SHP77 treated with DMSO at 0.1 percent for 48 hours (cell line): ENCODE measurements around the gene FPGS.

Source experiments
- DNase-seq: peaks from one replicate; lab custom pipeline; 2025; lab: John Stamatoyannopoulos, UW

Gene FPGS

DNA sequence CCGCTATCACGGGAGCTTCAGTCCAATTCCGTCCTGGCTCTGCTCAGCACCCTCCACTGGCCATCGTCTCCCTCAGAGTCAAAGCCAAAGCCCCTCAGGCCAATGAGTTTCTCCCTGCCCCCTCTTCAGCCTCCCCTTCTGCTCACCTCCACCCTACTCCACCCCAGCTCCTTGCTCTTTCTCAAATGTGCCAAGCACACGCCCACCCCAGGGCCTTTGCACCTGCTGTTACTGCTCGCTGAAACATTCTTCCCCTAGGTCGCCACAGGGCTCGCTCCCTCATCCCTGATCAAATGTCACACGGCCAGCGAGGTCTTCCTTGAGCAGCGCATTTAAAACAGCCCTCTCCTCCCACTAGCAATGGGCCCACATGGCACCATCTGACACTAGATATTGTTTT lies 58.1 kb downstream of the FPGS start:
- no peak for DNase-seq

DNA sequence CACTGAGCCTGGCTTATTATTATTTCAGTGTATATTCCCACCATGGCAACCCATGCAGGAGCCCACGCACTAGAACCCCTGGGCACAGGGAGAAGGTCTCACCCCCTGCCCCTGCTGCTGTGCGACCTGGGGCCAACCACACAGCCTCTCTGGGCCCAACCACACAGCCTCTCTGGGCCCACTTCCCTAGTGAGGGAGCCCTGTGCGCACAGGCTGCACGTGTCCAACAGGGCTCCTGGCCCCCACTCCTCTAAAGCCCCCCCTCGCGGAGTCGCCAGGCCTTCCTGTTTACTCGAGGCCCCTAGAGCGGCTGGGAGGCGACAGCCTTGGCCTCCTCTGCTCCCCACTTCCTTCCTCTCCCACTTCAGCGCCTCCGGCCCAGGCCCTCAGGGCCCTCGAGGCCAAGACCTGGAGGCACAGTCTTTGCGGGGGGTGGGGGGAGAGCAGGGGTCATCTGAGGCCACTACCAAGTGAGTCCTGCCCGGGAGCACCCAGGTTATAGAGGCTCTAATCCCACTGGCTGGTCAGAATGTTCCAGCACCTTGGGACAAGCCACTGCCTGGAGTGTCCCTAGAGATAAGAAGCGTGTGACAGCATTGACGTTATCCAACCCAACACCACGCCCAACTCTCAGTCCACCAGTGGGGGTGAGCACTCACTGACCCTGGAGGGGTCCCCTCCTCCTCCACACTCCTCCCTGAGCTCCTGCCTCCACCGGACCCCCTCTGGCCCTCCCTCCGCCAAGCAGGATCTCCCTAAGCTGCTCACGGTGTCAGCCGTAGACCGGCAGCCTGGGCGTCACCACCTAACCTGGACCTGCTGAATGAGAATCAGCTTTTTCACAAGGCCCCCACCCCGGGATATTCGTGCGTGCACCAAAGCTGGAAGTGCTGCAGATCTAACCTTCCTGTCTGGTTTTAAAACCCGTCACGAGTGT lies 59.7 kb downstream of the FPGS start:
- no peak for DNase-seq

DNA sequence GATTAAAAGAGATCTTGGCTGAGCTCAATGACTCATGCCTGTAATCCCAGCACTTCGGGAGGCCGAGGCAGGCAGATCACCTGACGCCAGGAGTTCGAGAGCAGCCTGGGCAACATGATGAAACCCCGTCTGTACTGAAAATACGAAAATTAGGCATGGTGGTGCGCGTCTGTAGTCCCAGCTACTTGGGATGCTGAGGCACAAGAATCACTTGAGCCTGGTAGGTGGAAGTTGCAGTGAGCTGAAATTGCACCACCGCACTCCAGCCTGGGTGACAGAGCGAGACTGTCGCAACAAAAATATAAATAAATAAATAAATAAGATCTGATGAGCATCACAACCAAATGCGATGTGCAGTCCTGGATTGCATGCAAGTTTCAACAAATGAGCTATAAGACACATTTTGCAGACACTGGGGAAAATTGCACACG lies 60.5 kb downstream of the FPGS start:
- DNase-seq, result no peak
